Measurements from ENCODE around the gene SLC36A2. TPM values are rescaled to one million over a fixed set of nuclear protein-coding genes. Genes with fewer than 3 reads are reported as not detected.

SLC36A2 gene
- total RNA-seq, 1 experiment from 2014 or later = not detected

DNA sequence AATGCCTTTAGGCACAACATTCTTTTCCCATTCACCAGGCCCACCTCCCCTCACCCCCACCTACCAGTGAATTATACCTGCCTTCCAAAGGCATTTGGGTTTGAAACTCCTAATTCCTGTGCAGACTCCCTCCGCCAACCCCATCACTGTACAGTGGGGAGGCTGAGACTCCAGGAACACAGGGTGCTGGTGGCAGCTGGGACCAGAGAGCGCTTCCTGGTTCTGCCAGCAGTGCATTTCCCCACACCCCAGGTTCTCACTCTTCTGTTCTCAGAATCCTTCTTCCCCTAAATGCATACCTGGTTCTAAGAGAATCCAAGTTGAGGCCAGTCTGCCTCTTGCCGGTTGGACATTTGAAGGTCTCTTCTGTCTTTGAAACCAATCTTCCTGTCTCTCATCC, 21.1 kb downstream of the SLC36A2 start:
- intact Hi-C loops (cut with micrococcal nuclease; ENCODE audit: unreplicated experiment) = no loop called here
- TF ChIP-seq, protein P1, sequence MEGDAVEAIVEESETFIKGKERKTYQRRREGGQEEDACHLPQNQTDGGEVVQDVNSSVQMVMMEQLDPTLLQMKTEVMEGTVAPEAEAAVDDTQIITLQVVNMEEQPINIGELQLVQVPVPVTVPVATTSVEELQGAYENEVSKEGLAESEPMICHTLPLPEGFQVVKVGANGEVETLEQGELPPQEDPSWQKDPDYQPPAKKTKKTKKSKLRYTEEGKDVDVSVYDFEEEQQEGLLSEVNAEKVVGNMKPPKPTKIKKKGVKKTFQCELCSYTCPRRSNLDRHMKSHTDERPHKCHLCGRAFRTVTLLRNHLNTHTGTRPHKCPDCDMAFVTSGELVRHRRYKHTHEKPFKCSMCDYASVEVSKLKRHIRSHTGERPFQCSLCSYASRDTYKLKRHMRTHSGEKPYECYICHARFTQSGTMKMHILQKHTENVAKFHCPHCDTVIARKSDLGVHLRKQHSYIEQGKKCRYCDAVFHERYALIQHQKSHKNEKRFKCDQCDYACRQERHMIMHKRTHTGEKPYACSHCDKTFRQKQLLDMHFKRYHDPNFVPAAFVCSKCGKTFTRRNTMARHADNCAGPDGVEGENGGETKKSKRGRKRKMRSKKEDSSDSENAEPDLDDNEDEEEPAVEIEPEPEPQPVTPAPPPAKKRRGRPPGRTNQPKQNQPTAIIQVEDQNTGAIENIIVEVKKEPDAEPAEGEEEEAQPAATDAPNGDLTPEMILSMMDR (IDR thresholded peaks at IDR 0.05) = no peak
- TF ChIP-seq TCF7L2 (IDR thresholded peaks at IDR 0.05; ENCODE audit: low read depth, low read length) (no peak), POLR2AphosphoS5 (IDR thresholded peaks at IDR 0.05; ENCODE audit: low read depth, low read length) (no peak), SIN3A (IDR thresholded peaks at IDR 0.05; ENCODE audit: borderline replicate concordance, insufficient read depth, low read depth, low read length) (no peak)
- TF ChIP-seq, protein P2, sequence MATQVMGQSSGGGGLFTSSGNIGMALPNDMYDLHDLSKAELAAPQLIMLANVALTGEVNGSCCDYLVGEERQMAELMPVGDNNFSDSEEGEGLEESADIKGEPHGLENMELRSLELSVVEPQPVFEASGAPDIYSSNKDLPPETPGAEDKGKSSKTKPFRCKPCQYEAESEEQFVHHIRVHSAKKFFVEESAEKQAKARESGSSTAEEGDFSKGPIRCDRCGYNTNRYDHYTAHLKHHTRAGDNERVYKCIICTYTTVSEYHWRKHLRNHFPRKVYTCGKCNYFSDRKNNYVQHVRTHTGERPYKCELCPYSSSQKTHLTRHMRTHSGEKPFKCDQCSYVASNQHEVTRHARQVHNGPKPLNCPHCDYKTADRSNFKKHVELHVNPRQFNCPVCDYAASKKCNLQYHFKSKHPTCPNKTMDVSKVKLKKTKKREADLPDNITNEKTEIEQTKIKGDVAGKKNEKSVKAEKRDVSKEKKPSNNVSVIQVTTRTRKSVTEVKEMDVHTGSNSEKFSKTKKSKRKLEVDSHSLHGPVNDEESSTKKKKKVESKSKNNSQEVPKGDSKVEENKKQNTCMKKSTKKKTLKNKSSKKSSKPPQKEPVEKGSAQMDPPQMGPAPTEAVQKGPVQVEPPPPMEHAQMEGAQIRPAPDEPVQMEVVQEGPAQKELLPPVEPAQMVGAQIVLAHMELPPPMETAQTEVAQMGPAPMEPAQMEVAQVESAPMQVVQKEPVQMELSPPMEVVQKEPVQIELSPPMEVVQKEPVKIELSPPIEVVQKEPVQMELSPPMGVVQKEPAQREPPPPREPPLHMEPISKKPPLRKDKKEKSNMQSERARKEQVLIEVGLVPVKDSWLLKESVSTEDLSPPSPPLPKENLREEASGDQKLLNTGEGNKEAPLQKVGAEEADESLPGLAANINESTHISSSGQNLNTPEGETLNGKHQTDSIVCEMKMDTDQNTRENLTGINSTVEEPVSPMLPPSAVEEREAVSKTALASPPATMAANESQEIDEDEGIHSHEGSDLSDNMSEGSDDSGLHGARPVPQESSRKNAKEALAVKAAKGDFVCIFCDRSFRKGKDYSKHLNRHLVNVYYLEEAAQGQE (IDR thresholded peaks at IDR 0.05; ENCODE audit: insufficient read depth in 1 of 2, low read depth in 2 of 2, low read length in 1 of 2) = no peak
- CTCF ChIA-PET = no interaction called here
- H3K4me1 ChIP-seq (ENCODE audit: control insufficient read depth, insufficient read depth, low read length) = no peaks in the 10 kb centered on the region
- H3K9me3 ChIP-seq (ENCODE audit: control insufficient read depth, insufficient read depth, low read depth, low read length) = no peaks in the 10 kb centered on the region
- no peak overlapping the region for H3K4me3 ChIP-seq (ENCODE audit: low read depth in 2 of 2, low read length in 2 of 2)
- peaks cover 6% of the 10 kb centered on the region; the same call in 1 of the 2 replicates for H3K27me3 ChIP-seq (ENCODE audit: control insufficient read depth, insufficient read depth, low read length)
- POLR2A ChIA-PET = no interaction called here
- in situ Hi-C loops (cut with HindIII; ENCODE audit: low pct_unique_long_range_greater_than_20kb, low sequenced_read_pairs) = no loop called here
- no peak overlapping the region for H3K27ac ChIP-seq (ENCODE audit: low read length)
- no TSS peak for BruUV-seq (replicated peaks)
- DNase-seq (ENCODE audit: low read depth, low spot score) (no peak), ATAC-seq (no peak)
- no peaks in the 10 kb centered on the region for H3K36me3 ChIP-seq (ENCODE audit: control insufficient read depth, insufficient read depth, low read length)

DNA sequence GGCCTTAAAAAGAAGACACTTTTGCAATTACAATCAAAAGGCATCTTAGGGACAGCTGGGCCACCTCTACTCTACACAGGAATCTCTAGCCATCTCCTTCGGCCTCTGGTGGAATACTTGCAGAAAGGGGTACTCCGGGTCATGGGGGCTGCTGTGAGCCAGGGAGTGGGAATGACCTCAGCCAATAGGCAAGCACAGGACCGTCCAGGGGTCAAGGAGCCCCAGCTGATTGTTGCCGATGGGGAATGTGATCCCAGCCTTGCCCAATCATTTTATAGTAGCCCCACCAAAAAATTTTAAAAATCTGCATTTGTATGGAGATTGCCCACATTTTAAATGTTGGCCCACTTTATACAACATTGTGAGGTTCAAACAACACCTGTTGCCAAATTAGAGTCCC, 26.9 kb downstream of the SLC36A2 start:
- DNase-seq (ENCODE audit: low read depth, low spot score) (no peak), ATAC-seq (no peak)
- Histone ChIP-seq H3K4me1 (ENCODE audit: control insufficient read depth, insufficient read depth, low read length) (no peaks in the 10 kb centered on the region), H3K27me3 (ENCODE audit: control insufficient read depth, insufficient read depth, low read length) (no peaks in the 10 kb centered on the region; the same call in 1 of the 2 replicates), H3K27ac (ENCODE audit: low read length) (no peak overlapping the region), H3K4me3 (ENCODE audit: low read depth in 2 of 2, low read length in 2 of 2) (no peak overlapping the region), H3K9me3 (ENCODE audit: control insufficient read depth, insufficient read depth, low read depth, low read length) (no peaks in the 10 kb centered on the region), H3K36me3 (ENCODE audit: control insufficient read depth, insufficient read depth, low read length) (no peaks in the 10 kb centered on the region)
- TF ChIP-seq SIN3A (IDR thresholded peaks at IDR 0.05; ENCODE audit: borderline replicate concordance, insufficient read depth, low read depth, low read length) (no peak), POLR2AphosphoS5 (IDR thresholded peaks at IDR 0.05; ENCODE audit: low read depth, low read length) (no peak), TCF7L2 (IDR thresholded peaks at IDR 0.05; ENCODE audit: low read depth, low read length) (no peak)
- TF ChIP-seq, protein P2 (IDR thresholded peaks at IDR 0.05; ENCODE audit: insufficient read depth in 1 of 2, low read depth in 2 of 2, low read length in 1 of 2) = no peak
- TF ChIP-seq, protein P1 (IDR thresholded peaks at IDR 0.05) = no peak
- intact Hi-C loops (cut with micrococcal nuclease; ENCODE audit: unreplicated experiment) (no loop called here), in situ Hi-C loops (cut with HindIII; ENCODE audit: low pct_unique_long_range_greater_than_20kb, low sequenced_read_pairs) (no loop called here)
- ChIA-PET POLR2A (no interaction called here), CTCF (interaction anchor here (0.7 kb wide), 1 partner anchor 84 kb away, joined by 3 read pairs; no protein-coding TSS in a partner anchor)
- no TSS peak for BruUV-seq (replicated peaks)

All from Panc1 (cell line).